HG03066 (cell line): ENCODE results near the gene ERG28.
"Not testable (repeated sequence)": the region's sequence is repeated elsewhere in the genome, so short reads cannot be mapped to it uniquely, and the experiment has no call there.

Experiments
- ATAC-seq: cut with Tn5 transposase; IDR thresholded peaks from one replicate; pipeline ENCODE4 v1.9.1; 2021; ENCODE audit warnings: low read depth; ENCODE audit not compliant: unreplicated experiment

ERG28 gene

DNA sequence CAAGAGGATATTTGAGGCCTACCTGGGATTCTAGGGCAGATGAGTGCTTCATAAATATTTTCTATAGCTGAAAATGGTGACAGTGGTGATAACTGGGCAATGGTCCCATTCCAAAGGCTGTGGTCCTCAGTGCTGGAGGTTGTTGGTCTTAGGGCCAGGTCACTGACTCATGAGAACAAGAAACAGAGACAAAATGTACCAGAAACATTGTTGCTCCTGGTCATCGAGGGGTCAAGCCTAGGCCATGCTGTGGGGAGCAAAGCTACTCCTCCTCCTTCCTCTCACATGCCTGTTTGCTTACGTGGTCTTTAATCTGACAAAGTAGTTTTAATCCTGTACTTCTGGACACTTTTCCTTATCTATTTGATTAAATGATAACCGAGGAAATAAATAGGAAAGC lies 33.8 kb downstream of the ERG28 start:
- ATAC-seq: no peak

DNA sequence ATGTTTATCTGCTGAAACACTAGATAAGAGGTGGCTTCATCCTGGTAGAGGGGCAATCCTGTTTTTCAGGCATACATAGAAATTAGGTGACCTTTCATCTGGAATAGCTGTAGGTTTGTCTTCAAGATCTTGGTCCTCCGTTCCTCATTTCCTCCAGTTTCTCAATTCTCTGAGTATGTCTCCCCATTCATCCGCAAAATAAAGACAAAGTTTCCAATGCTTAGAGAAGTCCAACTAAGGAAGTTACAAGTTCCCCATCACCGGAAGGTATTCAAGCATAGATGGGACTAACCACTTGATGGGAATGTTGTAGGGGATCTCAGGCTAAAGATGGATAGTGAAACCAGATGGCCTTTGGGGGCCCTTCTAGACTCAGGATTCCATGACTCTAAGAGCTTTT lies 34.3 kb downstream of the ERG28 start:
- no peak for ATAC-seq

DNA sequence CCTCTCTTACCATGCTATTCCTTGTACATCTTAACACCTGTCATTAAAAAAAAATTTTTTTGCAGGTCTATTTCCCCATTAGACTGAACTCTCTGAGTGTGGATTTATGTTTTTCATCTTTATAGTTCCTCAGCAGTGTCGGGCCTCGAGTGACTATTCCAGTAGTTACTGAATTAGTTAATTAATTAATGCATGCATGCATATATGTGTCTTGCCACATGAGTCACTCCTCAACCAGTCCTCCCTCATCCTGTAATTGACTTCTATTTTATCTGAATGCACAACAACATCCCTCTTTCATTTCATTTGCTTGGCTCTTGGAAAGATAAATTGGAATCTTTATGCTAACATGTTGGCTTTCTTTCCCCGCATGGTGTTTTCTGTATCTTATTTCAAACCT lies 35.6 kb downstream of the ERG28 start:
- ATAC-seq: no peak

DNA sequence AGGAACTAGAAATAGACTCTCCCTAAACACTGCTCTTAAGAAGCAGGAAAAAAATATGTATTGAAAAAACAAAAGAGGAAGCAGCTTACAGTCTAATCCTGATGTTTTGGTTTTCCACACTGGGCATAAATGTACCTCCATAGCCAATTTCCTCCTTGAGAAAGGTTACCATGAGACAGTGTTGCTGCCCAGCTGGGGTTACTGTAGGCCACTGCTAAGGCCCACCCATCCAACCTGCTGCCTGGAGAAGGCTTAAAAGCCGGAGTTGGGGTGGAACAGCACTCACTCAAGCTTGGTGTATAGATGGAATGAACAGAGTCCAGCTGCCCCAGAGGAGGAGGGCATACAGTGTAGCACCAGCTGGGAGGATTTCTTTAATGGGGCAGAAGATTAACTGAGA lies 41.1 kb downstream of the ERG28 start:
- no peak for ATAC-seq

DNA sequence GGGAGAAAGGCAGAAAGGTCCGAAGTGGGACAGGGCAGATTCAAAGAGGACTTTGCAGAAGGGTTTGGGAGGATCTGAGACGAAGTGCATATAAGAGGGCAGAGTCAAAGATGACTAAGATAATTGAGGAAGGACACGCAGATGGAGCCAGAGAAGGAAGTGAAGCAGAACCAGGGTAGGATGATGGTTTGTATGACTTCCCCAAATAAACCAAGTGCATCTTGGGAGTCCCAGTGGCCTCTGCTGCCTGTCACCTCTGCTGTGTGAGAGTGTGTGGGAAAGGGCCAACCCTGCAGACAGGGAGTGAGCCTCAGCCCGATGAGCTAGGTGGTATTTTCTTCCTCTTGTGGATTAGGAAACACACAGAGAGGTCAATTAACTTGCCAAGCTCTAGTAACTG lies 45.5 kb downstream of the ERG28 start:
- ATAC-seq: no peak

DNA sequence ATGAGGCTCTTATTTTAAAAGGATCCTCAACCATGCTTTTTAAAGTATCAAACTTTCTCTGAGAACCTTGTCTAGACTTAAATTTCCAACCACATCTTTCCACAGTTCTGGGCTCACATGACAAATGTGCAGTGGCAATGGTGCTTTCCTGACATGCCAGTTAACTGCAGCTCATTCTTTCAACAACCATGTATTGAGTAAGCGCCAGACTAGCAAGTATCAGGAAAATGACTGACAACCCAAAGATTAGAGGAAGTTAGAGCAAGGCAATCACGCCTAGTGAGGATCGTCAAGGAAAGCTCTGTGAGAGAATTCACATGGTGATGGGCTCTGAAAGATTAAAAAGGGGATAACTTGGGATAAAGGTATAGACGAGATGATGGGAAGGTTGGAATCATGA lies 46.5 kb downstream of the ERG28 start:
- no peak for ATAC-seq

DNA sequence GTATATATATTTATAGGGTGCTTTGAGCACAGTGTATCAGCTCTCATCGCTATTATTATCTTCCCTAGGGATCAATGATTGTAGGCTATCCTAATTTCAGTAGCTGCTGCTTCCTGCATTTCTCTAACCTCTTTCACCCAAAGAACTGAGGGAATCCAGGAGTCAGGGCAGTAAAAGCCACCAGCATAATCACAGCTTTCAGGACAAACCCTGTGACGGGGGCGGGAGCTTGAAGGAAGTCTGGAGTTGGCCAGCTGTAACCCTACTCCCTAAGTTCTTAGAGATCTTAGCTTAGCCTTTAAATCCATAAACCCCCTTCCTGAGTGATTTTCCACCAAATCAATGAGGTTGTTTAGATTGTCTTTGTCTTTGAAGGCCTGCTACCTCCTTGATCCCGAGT lies 48.5 kb downstream of the ERG28 start:
- no peak for ATAC-seq

DNA sequence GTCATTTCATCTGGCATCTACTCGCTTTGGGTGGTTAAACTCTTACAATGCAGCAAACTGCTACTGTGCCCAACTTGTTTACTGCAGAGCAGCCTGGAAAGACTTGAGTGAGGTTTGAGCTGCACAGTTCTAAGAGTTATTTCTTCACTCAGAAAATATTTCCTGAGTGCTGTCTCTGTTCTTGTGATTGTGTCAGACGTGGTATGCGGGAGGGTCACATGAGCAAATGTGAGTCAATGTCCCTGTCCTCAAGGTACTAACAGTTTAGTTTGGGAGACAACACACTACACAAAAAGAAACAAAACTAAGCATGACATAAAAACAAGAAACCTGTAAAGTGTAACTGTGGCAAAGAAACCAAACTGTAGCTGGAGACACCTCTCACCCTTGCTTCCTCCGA lies 49.8 kb downstream of the ERG28 start:
- no peak for ATAC-seq

DNA sequence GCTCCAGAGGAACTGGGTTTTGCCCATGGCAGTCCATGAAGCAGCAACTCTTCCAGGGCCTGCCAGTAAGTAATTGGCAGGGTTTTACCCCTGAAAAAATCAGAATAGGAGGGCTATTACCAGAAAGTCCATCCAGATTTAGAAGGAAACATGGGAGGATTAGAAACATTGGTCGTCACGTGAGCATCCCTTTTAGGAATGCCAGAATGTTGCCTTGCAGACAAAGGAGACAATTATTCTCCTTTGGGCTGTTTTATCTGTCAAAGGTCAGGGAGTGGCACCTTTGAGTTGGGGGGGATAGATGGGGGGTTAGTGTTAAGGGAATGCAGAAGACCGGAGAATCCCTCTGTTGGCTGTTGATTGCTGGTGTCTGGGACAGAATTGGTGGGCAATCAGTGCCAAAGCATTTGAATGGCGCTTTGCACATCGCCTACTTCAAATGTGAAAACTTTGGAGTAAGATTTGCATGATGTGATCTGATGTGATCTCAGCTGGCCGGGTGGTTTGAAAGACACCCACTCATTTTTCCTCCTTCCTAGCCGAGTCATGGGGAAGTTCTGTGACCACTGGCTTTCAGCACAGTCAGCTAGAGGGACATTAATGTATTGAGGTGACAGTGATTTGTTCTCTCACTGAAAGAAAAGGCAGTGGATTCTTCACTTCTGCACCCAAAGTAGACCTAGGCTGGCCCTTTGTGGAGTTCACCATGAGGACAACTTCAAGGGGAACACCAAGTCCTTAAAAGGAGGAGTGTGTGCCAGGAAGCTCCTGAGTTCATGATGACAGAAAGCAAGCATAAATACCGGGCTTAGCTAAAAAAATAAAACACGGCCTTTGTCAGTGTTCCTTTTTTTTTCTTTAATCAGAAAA lies 50.8 kb downstream of the ERG28 start:
- no peak for ATAC-seq

DNA sequence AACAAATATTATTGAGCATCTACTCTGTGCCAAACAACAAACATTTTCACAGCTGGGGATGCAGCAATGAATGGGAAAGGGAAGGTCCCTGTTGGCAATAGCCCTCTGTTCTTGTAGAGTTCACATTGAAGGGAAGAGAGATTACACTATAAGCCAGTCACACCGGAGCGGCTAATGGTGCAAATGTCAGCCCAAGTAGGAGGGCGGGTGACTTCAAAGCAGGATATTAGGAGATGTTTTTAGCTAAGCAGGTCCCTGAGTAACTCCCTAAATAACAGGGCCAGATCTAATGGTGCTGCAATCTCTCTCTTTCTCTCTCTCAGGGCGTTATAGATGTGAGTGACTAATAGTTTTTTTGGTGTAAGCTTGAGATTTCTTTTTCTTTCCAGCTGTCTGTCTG lies 51.6 kb downstream of the ERG28 start:
- ATAC-seq: no peak

DNA sequence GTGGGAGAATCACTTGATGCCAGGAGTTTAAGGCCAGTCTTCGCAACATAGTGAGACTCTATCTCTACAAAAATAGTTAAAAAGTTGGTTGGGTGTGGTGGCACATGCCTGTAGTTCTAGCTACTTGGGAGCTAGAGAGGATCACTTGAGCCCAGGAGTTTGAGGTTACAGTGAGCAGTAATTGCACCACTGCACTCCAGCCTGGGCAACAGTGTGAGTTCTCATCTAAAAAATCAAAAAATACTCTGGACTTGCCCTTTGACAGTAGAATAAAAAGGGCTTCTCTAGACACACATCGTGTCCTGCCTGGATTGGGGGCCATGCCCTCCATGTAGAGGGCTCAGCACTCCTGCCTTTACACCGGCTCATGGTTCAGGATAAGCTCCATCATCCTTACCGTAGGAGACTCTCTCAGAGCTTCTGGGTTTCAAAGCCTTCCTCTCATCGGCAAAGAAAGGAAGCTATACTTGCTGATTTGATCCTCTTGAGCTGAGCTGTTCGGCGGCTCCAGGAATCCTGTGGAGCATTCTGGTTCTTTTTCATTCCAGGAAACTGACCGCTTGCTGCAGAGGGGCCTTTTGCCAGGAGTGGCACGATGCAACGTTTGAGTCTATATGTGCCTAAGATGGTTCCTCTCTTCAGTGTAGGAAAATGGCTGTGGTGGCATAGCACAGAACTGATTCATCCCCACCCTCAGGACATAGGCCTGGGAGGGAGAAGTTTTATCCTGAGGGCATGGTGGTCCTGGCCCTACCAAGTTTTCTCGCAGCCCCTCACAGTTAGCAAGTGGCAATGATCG lies 52.6 kb downstream of the ERG28 start:
- no peak for ATAC-seq

DNA sequence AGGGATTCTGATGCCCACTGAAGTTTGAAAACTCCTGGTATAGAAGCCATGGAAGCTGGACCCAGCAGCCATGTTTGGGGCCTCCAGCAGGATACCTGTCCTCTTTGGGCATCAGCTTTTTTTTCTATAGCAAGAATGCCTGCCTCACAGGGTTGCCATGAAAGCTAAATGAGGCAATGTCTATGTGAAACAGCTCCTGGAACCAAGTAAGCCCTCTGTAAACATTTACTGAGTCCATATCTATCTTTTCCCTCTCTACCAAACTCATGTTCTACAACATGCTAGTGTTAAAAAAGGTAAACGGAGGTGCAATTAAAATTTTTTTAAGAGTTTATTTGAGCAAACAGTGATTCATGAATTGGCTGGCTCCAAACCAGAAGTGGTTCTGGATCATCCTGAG lies 53.6 kb downstream of the ERG28 start:
- no peak for ATAC-seq

DNA sequence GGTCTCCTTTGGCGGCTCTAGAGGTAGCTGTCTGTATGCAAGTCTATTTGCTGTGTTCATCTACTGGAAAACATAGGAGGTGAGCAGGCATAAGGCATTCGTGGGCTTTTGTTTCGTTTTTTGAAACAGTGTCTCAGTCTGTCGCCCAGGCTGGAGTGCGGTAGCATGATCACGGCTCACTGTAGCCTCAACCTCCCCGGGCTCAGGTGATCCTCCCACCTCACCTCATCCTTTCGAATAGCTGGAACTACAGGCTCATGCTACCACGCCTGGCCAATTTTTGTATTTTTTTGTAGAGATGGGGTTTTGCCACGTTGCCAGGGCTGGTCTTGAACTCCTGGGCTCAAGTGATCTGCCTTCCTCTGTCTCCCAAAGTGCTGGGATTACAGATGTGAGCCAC lies 54.8 kb downstream of the ERG28 start:
- no peak for ATAC-seq

DNA sequence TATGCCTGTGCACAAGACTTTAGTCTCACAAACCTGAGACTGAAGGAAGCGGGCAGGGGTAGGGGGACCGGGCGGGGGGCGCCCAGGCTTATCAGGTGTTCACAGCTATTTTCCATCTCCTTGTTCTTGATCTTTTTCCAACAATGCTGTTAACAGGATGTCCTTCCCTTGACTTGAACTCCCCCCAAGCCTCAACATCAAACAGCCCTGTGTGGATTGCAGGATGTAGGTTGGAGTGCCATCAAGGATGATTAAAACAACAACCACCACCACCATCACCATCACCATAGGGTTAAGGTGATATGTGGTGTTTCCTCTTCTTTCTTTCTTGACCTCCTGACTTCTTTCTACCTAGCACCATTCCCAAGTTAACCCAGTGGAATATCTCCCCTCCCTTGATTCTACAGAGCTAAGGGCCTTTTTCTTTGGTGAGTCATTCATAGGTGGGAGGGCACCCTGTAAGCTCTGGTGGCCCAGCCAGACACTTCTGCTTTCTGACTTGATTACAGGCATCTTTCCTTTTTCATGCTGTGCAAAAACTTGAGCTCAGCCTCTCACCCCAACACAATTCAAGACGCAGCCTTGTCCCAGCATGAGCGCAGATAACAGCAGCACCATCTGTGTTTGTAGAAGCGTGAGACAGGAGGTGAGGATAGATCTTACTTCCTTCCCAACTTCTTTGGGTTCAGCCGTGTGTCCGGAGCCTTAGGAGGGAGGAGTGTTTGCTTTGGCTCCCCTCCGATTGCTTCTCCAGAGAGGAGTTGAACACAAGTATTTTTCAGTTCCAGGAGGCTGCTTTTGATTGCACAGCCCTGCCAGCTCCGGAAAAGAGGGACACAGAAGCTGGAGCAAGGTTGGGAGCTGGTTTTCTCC lies 55.5 kb downstream of the ERG28 start:
- no peak for ATAC-seq

DNA sequence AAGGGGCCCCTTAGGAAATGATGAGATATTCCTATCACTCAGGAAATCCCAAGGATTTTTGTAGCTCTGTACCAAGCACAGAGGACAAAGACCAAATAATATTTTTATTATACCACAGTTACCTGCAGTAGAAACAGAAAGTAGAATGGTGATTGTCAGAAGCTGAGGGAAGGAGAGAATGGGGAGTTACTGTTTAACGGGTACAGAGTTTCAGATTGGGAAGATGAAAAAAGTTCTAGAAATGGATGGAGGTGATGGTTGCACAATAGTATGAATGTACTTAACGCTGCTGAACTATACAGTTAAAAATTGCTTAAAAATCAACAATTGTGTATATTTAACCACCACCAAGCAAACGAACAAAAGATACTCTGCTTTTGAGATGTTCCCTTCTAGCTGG lies 58.2 kb downstream of the ERG28 start:
- no peak for ATAC-seq

DNA sequence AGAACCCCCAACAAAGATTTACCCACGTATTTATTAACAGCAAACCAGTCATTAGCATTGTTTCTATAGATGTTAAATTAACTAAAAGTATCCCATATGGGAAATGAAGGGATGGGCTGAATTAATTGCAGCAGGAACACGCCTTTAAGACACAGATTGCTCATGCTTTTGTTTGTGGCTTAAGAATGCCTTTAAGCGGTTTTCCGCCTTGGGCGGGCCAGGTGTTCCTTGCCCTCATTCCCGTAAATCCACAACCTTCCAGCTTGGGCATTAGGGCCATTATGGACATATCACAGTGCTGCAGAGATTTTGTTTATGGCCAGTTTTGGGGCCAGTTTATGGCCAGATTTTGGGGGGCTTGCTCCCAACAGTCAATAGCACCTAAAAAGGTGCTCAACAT lies 59.6 kb downstream of the ERG28 start:
- not testable (repeated sequence) for ATAC-seq

DNA sequence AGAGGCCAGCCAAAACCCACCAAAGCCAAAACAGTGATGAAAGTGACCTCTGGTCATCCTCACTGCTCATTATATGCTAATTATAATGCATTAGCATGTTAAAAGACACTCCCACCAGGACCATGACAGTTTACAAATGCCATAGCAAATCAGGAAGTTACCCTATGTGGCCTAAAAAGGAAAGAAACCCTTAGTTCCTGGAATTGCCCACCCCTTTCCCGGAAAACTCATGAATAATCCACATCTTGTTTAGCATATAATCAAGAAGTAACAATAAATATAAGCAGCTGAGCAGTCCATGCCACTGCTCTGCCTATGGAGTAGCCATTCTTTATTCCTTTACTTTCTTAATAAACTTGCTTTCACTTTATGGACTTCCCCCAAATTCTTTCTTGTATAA lies 60.6 kb downstream of the ERG28 start:
- not testable (repeated sequence) for ATAC-seq
